ENCODE data around the gene EME2. TPM values are rescaled to one million over a fixed set of nuclear protein-coding genes. Genes with fewer than 3 reads are reported as not detected.
"Not testable (repeated sequence)": the region's sequence is repeated elsewhere in the genome, so short reads cannot be mapped to it uniquely, and the experiment has no call there.

EME2 gene
- total RNA-seq, 1 donor from 2014 or later, result 14.0 TPM

DNA sequence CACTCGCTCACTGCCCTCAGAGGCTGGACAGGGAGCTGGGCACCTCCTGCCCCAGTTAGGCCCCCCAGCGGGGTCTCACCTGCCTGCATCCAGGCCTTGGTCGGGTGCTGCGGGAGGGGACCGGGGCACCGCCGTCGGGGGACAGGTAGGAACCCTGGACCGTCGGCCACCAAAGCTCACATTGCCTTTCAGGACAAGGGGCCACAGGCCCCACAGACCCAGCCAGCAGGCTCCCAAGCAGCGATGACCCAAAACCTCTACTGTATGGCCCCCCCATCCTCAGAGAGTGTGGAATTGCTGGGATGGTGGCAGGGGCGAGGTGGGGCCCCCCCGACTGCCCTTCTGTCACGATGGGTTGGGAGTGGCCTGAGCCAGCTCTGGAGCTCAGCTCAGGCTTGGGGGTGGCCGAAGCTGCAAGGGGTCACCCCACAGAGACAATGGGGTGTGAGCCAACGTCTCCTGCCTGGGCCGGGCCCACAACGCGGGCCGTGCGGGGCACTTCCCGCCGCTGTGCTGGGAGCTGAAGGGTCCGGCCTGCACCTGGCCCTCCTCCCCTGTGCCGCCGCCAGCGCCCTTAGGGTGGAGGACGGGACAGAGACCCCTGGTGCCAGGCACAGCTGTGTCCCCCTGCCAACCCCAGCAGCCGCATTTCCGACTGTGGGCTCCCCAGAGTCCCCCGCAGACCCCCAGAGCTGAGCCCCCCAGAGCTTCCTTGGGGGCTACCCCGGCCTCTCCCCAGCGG is 20.4 kb downstream of the EME2 start:
- DNase-seq (ENCODE audit: low read depth), result no peak
- H3K4me3 ChIP-seq (ENCODE audit: low read depth, low read length), result no peak overlapping the region
- TF ChIP-seq, protein P1, sequence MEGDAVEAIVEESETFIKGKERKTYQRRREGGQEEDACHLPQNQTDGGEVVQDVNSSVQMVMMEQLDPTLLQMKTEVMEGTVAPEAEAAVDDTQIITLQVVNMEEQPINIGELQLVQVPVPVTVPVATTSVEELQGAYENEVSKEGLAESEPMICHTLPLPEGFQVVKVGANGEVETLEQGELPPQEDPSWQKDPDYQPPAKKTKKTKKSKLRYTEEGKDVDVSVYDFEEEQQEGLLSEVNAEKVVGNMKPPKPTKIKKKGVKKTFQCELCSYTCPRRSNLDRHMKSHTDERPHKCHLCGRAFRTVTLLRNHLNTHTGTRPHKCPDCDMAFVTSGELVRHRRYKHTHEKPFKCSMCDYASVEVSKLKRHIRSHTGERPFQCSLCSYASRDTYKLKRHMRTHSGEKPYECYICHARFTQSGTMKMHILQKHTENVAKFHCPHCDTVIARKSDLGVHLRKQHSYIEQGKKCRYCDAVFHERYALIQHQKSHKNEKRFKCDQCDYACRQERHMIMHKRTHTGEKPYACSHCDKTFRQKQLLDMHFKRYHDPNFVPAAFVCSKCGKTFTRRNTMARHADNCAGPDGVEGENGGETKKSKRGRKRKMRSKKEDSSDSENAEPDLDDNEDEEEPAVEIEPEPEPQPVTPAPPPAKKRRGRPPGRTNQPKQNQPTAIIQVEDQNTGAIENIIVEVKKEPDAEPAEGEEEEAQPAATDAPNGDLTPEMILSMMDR (conservative IDR thresholded peaks at IDR 0.05; ENCODE audit: low read depth, low read length), result no peak

DNA sequence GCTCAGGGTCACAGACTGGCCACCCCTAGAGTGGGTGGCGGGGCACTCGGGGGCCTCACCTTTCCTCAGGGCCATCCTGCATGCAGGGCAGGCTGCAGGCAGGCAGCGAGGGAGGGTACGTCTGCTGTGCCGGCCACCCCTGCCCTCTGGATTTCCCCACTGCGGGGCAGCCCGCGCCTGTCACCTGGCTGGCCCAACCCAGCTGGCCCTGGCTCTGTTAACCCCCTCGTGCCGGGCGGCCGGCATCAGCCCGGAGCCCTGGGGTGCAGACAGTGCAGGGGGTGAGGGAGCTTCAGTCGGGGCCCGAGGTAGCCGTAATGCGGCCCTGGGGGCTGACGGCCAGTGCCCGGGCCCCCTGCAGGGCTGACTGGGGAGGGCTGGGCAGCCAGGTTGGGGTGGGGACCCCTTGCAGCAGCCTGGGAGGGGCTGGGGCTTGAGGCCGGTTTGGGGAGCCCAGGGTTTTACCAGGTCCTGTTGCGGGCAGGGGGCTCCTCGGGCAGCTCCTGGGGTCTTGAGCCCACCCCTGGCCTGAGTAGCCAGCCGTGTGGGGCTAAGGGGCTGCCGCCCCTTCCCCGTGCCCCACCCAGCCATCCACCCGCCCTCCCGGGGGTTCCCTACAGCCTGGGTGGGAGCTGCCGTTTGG is 21.1 kb downstream of the EME2 start, which contains the start of gene IGFALS:
Gene IGFALS (minus strand): TSS at position 128 of the 643 bp plus-strand sequence. CDS start 53 bp downstream, at position 75.
- no peak within 1 kb of the TSS for H3K4me3 ChIP-seq (ENCODE audit: low read depth, low read length)
- TF ChIP-seq, protein P1 (conservative IDR thresholded peaks at IDR 0.05; ENCODE audit: low read depth, low read length), result no peak
- DNase-seq (ENCODE audit: low read depth), result no peak

- DNase-seq (ENCODE audit: low read depth), result no peak
- H3K4me3 ChIP-seq (ENCODE audit: low read depth, low read length), result no peak overlapping the region
- TF ChIP-seq, protein P1 (conservative IDR thresholded peaks at IDR 0.05; ENCODE audit: low read depth, low read length), result no peak
Measured at GRCh38 chr16:1794221-1794871, 21.7 kb downstream of the EME2 start.

- no peak for DNase-seq (ENCODE audit: low read depth)
- TF ChIP-seq, protein P1 (conservative IDR thresholded peaks at IDR 0.05; ENCODE audit: low read depth, low read length), result no peak
- no peak overlapping the region for H3K4me3 ChIP-seq (ENCODE audit: low read depth, low read length)
Measured at GRCh38 chr16:1794908-1795666, 22.5 kb downstream of the EME2 start.

DNA sequence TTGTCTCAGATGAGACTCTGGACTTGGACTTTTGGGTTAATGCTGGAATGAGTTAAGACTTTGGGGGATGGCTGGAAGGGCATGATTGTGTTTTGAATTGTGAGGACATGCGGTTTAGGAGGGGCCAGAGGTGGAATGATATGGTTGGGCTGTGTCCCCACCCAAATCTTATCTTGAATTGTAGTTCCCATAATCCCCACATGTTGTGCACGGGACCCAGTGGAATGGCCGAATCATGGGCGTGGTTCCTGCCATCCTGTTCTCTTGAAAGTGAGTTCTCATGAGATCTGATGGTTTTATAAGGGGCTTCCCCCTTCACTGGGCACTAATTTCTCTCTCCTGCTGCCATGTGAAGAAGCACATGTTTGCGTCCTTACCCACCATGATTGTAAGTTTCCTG is 26.7 kb downstream of the EME2 start:
- not testable (repeated sequence) for H3K4me3 ChIP-seq (ENCODE audit: low read depth, low read length); DNase-seq (ENCODE audit: low read depth)

GRCh38 chr16:1800701-1801100 is 28.1 kb downstream of the EME2 start:
- no peak for DNase-seq (ENCODE audit: low read depth)
- TF ChIP-seq, protein P1 (conservative IDR thresholded peaks at IDR 0.05; ENCODE audit: low read depth, low read length), result no peak
- H3K4me3 ChIP-seq (ENCODE audit: low read depth, low read length), result no peak overlapping the region

GRCh38 chr16:1807626-1808025 is 35.0 kb downstream of the EME2 start:
- H3K4me3 ChIP-seq (ENCODE audit: low read depth, low read length), result no peak overlapping the region
- TF ChIP-seq, protein P1 (conservative IDR thresholded peaks at IDR 0.05; ENCODE audit: low read depth, low read length), result no peak
- DNase-seq (ENCODE audit: low read depth), result no peak
